CD14-positive monocyte (primary cell): ENCODE data around the gene ADCY1. TPM values are rescaled to one million over a fixed set of nuclear protein-coding genes. Genes with fewer than 3 reads are reported as not detected.
A peak's percentile ranks its signal among the peaks of the same experiment; 100 is the strongest.

Experiments
- DNase-seq, 3 donors: peaks; one replicate each; pipeline ENCODE4 v3.0.0-alpha.2; 2011 to 2022
- H2AFZ ChIP-seq: 2 replicates; pipeline ENCODE4 v1.6.0; 2012; ENCODE audit warnings: mild to moderate bottlenecking, low read depth, low read length, inconsistent platforms; ENCODE audit not compliant: insufficient read depth, poor library complexity, severe bottlenecking
- H3K27ac ChIP-seq, 2 donors: 1 replicate in 1 of 2; 2 replicates in 1 of 2; pipeline ENCODE4 v1.5.1; 2012 to 2013; ENCODE audit warnings: low read length in 2 of 2, control low read depth in 1 of 2, inconsistent platforms in 1 of 2, low read depth in 1 of 2, mild to moderate bottlenecking in 1 of 2
- H3K27me3 ChIP-seq, 2 donors: one replicate each; pipeline versions ENCODE4 v1.6.0 to v1.6.1; 2011 to 2013; ENCODE audit warnings: low read length in 2 of 2; ENCODE audit not compliant: control insufficient read depth in 2 of 2, insufficient read depth in 2 of 2
- H3K36me3 ChIP-seq, 2 donors: replicated peaks in 1 of 2; 1 replicate in 1 of 2; 2 replicates in 1 of 2; pipeline versions ENCODE4 v1.5.1 to v1.6.1; 2012 to 2013; ENCODE audit warnings: low read length in 2 of 2, control low read depth in 1 of 2, inconsistent platforms in 1 of 2, mild to moderate bottlenecking in 1 of 2; ENCODE audit not compliant: insufficient read depth in 2 of 2, control insufficient read depth in 1 of 2
- H3K4me1 ChIP-seq, 2 donors: 1 replicate in 1 of 2; 2 replicates in 1 of 2; pipeline versions ENCODE4 v1.5.1 to v1.6.1; 2012 to 2013; ENCODE audit warnings: low read length in 2 of 2, control low read depth in 1 of 2, inconsistent platforms in 1 of 2, mild to moderate bottlenecking in 1 of 2, moderate library complexity in 1 of 2; ENCODE audit not compliant: insufficient read depth in 2 of 2, control insufficient read depth in 1 of 2
- H3K4me2 ChIP-seq: replicated peaks from 2 replicates; pipeline ENCODE3; 2012; ENCODE audit warnings: low read length, moderate library complexity, mild to moderate bottlenecking; ENCODE audit not compliant: poor library complexity, severe bottlenecking; ENCODE audit errors: extremely low read depth
- H3K4me3 ChIP-seq, 3 experiments: fragments of 200-600 bp in 1 of 3; sonication (generic) in 1 of 3; replicated peaks in 1 of 3; 1 replicate in 2 of 3; 2 replicates in 1 of 3; pipeline ENCODE4 v1.5.1; 2011 to 2013; ENCODE audit warnings: low read length in 3 of 3, mild to moderate bottlenecking in 3 of 3, control low read depth in 2 of 3, low read depth in 2 of 3, inconsistent platforms in 1 of 3, moderate library complexity in 1 of 3
- H3K79me2 ChIP-seq: 2 replicates; pipeline ENCODE4 v1.6.0; 2012; ENCODE audit warnings: mild to moderate bottlenecking, control low read depth, inconsistent platforms, low read length, moderate library complexity; ENCODE audit not compliant: insufficient read depth
- H3K9ac ChIP-seq: 2 replicates; pipeline ENCODE4 v1.6.0; 2017; ENCODE audit warnings: low read length, mild to moderate bottlenecking; ENCODE audit not compliant: insufficient read depth, poor library complexity, severe bottlenecking
- H3K9me3 ChIP-seq, 2 donors: replicated peaks in 1 of 2; 1 replicate in 1 of 2; 2 replicates in 1 of 2; pipeline versions ENCODE4 v1.5.1 to v1.6.1; 2012 to 2013; ENCODE audit warnings: low read length in 2 of 2, control low read depth in 1 of 2; ENCODE audit not compliant: control insufficient read depth in 1 of 2, insufficient read depth in 1 of 2
- H4K20me1 ChIP-seq: 2 replicates; pipeline ENCODE4 v1.6.0; 2012; ENCODE audit warnings: mild to moderate bottlenecking, low read length, control low read depth, moderate library complexity; ENCODE audit not compliant: insufficient read depth
- H3K27ac Mint-ChIP-seq, 7 donors: one replicate each; pipeline ENCODE4 v1.8.0; 2020; ENCODE audit warnings: mild to moderate bottlenecking in 7 of 7, mixed read lengths in 7 of 7, moderate library complexity in 6 of 7, inconsistent platforms in 2 of 7
- H3K27me3 Mint-ChIP-seq, 3 donors: one replicate each; pipeline ENCODE4 v1.8.0; 2021 to 2022; ENCODE audit warnings: low read depth in 3 of 3, mild to moderate bottlenecking in 3 of 3, mixed read lengths in 3 of 3, moderate library complexity in 3 of 3, inconsistent platforms in 1 of 3
- H3K36me3 Mint-ChIP-seq, 2 donors: one replicate each; pipeline ENCODE4 v1.8.0; 2020; ENCODE audit warnings: mixed read lengths in 2 of 2, inconsistent platforms in 1 of 2, mild to moderate bottlenecking in 1 of 2
- H3K4me1 Mint-ChIP-seq: one replicate; pipeline ENCODE4 v1.8.0; 2020; ENCODE audit warnings: mild to moderate bottlenecking, mixed read lengths
- H3K4me3 Mint-ChIP-seq, 2 donors: one replicate each; pipeline ENCODE4 v1.8.0; 2020; ENCODE audit warnings: mild to moderate bottlenecking in 2 of 2, mixed read lengths in 2 of 2, moderate library complexity in 1 of 2
- H3K9me3 Mint-ChIP-seq, 7 donors: one replicate each; pipeline ENCODE4 v1.8.0; 2020 to 2022; ENCODE audit warnings: mixed read lengths in 7 of 7, mild to moderate bottlenecking in 6 of 7, moderate library complexity in 6 of 7, inconsistent platforms in 2 of 7
- CTCF ChIP-seq: fragments of 200-600 bp; IDR thresholded peaks from one replicate; pipeline ENCODE4 v1.8.0; 2022; ENCODE audit warnings: antibody characterized with exemption, mild to moderate bottlenecking
- WGBS: methylation state at CpG from one replicate; pipeline ENCODE4 v1.1.5; 2013; ENCODE audit warnings: missing lambda C conversion rate; ENCODE audit not compliant: insufficient coverage; 5-methylcytosine and 5-hydroxymethylcytosine counted together
- intact Hi-C, 2 donors: fragments of 100-400 bp; cut with micrococcal nuclease; formaldehyde crosslinking; loops; one replicate each; pipeline versions ENCODE4 v1.15.0 to v1.15.1; 2023
- polyA plus RNA-seq, 3 donors: library from polyadenylated mRNA; depleted of rRNA in 1 of 3; unstranded in 2 of 3; stranded (reverse) in 1 of 3; fragments of 300-500 nt in 2 of 3; fragments of >200 nt in 1 of 3; fragmentation: Illumina TruSeq in 2 of 3; gene quantifications; 1 replicate in 2 of 3; 2 replicates in 1 of 3; pipeline ENCODE4 v1.2.3, GENCODE V29; 2012 to 2021

ADCY1 gene
- polyA plus RNA-seq, 3 donors = 0.01 TPM; not detected in 2

GRCh38 chr7:45642044-45642443 is 67.9 kb downstream of the ADCY1 start:
- no peaks in the 10 kb centered on the region for H3K27me3 ChIP-seq
- H3K27ac ChIP-seq = no peak overlapping the region
- Mint-ChIP-seq H3K36me3 (no peaks in the 10 kb centered on the region), H3K27ac (no peak overlapping the region), H3K27me3 (peaks cover 0 to 5% (median 0%) of the 10 kb centered on the region in 3 donors), H3K9me3 (peaks cover 0 to 3% (median 1%) of the 10 kb centered on the region in 7 donors), H3K4me3 (no peak overlapping the region), H3K4me1 (no peaks in the 10 kb centered on the region)
- H2AFZ ChIP-seq = no peak overlapping the region
- no peak overlapping the region for H3K9ac ChIP-seq
- TF ChIP-seq CTCF = no peak
- H3K4me3 ChIP-seq = no peak overlapping the region
- intact Hi-C loops = no loop called here
- H3K36me3 ChIP-seq = no peaks in the 10 kb centered on the region
- no peaks in the 10 kb centered on the region for H3K9me3 ChIP-seq
- no peak overlapping the region for H3K4me2 ChIP-seq
- WGBS = 78% methylated on average over 1 of the region's 1 CpG
- H3K4me1 ChIP-seq = no peaks in the 10 kb centered on the region
- no peak for DNase-seq
- no peaks in the 10 kb centered on the region for H4K20me1 ChIP-seq
- no peaks in the 10 kb centered on the region for H3K79me2 ChIP-seq

- Mint-ChIP-seq H3K4me1 (no peaks in the 10 kb centered on the region), H3K27ac (no peak overlapping the region), H3K9me3 (peaks cover 0 to 3% (median 1%) of the 10 kb centered on the region in 7 donors), H3K27me3 (no peaks in the 10 kb centered on the region), H3K36me3 (no peaks in the 10 kb centered on the region), H3K4me3 (no peak overlapping the region)
- Histone ChIP-seq H3K4me3 (no peak overlapping the region), H3K79me2 (no peaks in the 10 kb centered on the region), H4K20me1 (no peaks in the 10 kb centered on the region), H3K27me3 (no peaks in the 10 kb centered on the region), H3K9ac (no peak overlapping the region), H3K27ac (no peak overlapping the region), H2AFZ (no peak overlapping the region), H3K36me3 (no peaks in the 10 kb centered on the region), H3K9me3 (no peaks in the 10 kb centered on the region), H3K4me2 (no peak overlapping the region), H3K4me1 (no peaks in the 10 kb centered on the region)
- TF ChIP-seq CTCF = no peak
- intact Hi-C loops = no loop called here
- peak in 1 of 3 donors; percentile 0 for DNase-seq
- WGBS = 100% methylated on average over 2 of the region's 7 CpGs
These were observed 69.5 kb downstream of the ADCY1 start for GRCh38 chr7:45643630-45644029.
